GM06990 (cell line): ENCODE data around the gene CENPVL3.
"Not testable (repeated sequence)": the region's sequence is repeated elsewhere in the genome, so short reads cannot be mapped to it uniquely, and the experiment has no call there.

Source experiments
- DNase-seq: peaks from one replicate; pipeline ENCODE4 v3.0.0-alpha.2; 2011; ENCODE audit not compliant: insufficient read length; ENCODE audit errors: extremely low read depth
- H3K27me3 ChIP-seq: replicated peaks from 2 replicates; pipeline ENCODE4 v1.6.0; 2011; ENCODE audit warnings: low read length; ENCODE audit not compliant: control insufficient read depth, insufficient read depth
- H3K36me3 ChIP-seq: 2 replicates; pipeline ENCODE4 v1.5.1; 2011; ENCODE audit warnings: low read length; ENCODE audit not compliant: control insufficient read depth, insufficient read depth
- H3K4me3 ChIP-seq: replicated peaks from 2 replicates; pipeline ENCODE4 v1.5.1; 2011; ENCODE audit warnings: low read depth, mild to moderate bottlenecking, control low read depth, low read length
- TF ChIP-seq, protein P1 (sequence below): IDR thresholded peaks from 2 replicates; pipeline ENCODE4 v1.5.1; 2011; ENCODE audit warnings: low read length, control low read depth, mild to moderate bottlenecking, inconsistent platforms; ENCODE audit not compliant: insufficient read depth, poor library complexity, severe bottlenecking

CENPVL3 gene

DNA sequence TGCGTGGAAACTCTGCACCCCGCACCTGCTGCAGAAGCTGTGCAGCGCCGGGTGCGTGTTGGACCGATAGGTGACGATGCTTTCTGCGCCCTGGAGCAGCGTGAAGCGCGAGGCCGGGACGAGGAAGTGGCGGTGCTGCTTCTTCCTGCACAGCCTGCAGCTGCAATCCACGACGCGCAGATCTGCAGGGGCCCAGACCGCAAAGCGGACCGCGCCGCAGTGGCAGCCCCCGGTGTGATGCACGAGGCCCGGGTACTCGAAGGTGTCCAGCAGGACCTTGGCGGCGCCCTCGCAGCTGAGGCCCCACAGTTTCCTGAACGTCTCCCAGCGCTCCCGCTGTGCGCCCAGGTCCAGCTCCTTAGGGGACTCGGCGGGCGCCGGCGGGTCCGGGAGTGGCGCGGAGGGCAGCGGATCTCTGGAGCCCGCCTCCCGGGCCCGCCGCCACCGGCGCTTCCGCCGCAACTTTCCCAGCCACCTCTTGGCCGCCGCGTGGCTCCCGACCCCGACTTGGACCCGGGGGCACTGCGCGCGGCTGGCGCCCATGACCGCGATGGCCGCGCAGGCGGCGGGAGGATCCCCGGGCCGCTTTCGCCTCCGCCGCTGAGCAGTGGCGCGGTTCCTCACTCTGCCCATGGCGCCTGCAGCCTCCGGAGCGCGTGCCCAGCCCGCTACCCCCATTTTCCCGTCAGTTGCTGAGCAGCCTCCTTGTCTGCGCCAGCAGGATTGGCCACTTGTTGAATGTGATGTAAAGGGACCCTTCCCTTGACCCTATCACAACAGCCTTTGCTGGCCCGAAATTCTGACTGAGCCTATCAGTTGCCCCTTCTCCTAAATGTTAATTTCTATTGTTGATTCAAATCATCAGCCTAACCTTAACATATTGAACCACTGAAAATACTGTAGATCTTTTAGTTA lies at the start of gene CENPVL3:
Gene CENPVL3 (minus strand): TSS at position 672 of the 915 bp plus-strand sequence. CDS start 39 bp downstream, at position 633.
- not testable (repeated sequence) for H3K4me3 ChIP-seq, H3K36me3 ChIP-seq, H3K27me3 ChIP-seq, DNase-seq

DNA sequence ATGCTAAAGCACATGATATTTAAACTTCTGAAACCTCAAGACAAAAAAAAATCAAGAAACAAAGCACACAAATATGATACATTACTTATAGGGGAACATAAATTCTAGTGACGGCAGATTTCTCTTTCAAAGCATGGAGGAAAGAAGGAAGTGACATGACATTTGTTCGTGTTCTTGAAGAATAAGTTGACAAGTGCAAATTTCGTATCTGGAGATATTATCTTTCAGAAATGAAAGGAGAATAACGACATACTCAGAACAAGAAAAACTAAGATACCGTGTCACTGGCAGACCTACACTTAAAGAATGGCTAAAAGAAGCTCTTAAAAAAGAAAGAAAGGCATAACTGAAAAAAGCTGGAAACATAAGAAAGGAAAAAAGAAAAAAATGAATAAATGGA lies 47.3 kb upstream of the CENPVL3 start:
- H3K36me3 ChIP-seq = no peaks in the 10 kb centered on the region
- no peaks in the 10 kb centered on the region for H3K27me3 ChIP-seq
- H3K4me3 ChIP-seq = no peak overlapping the region
- TF ChIP-seq, protein P1, sequence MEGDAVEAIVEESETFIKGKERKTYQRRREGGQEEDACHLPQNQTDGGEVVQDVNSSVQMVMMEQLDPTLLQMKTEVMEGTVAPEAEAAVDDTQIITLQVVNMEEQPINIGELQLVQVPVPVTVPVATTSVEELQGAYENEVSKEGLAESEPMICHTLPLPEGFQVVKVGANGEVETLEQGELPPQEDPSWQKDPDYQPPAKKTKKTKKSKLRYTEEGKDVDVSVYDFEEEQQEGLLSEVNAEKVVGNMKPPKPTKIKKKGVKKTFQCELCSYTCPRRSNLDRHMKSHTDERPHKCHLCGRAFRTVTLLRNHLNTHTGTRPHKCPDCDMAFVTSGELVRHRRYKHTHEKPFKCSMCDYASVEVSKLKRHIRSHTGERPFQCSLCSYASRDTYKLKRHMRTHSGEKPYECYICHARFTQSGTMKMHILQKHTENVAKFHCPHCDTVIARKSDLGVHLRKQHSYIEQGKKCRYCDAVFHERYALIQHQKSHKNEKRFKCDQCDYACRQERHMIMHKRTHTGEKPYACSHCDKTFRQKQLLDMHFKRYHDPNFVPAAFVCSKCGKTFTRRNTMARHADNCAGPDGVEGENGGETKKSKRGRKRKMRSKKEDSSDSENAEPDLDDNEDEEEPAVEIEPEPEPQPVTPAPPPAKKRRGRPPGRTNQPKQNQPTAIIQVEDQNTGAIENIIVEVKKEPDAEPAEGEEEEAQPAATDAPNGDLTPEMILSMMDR = no peak
- no peak for DNase-seq

- Histone ChIP-seq H3K36me3 (no peaks in the 10 kb centered on the region), H3K27me3 (no peaks in the 10 kb centered on the region), H3K4me3 (no peak overlapping the region)
- TF ChIP-seq, protein P1 = no peak
- DNase-seq = no peak
These were observed 24.7 kb upstream of the CENPVL3 start for GRCh38 chrX:51643377-51643776.

- Histone ChIP-seq H3K27me3 (no peaks in the 10 kb centered on the region), H3K4me3 (no peak overlapping the region), H3K36me3 (no peaks in the 10 kb centered on the region)
- no peak for DNase-seq
- TF ChIP-seq, protein P1 = peak; percentile 38
These were observed 22.8 kb upstream of the CENPVL3 start for GRCh38 chrX:51641421-51642021.

DNA sequence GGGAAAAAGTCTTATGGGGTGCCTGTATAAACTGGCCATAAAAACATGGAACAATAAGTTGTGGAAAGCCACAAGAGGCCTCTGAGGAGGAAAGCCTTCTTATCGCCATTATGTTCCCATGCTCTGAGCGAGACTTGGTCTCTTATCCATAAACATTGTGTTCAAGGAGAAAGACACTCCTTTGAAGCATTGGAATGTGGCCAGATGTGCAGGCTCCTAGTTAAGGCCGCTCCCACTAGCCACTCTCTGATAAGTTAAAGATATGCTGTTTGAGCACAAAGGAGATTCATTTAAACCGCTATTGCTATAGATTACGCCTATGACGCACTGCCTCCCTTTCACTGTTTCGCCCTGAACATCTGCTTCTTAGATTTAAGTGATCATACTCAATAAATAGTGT lies 17.8 kb upstream of the CENPVL3 start:
- DNase-seq = not testable (repeated sequence)

GRCh38 chrX:51614353-51615012 lies 4.2 kb downstream of the CENPVL3 start:
- TF ChIP-seq, protein P1 = peak; percentile 65
- Histone ChIP-seq H3K36me3 (no peaks in the 10 kb centered on the region), H3K4me3 (no peak overlapping the region), H3K27me3 (no peaks in the 10 kb centered on the region)
- no peak for DNase-seq

More for the DNA sequence above, 17.8 kb upstream of the CENPVL3 start:
- H3K4me3 ChIP-seq, H3K27me3 ChIP-seq, H3K36me3 ChIP-seq: not testable (repeated sequence)
